Adrenal gland (tissue), 12 donors: Measurements from ENCODE around the gene ORAI2. TPM values are rescaled to one million over a fixed set of nuclear protein-coding genes. Genes with fewer than 3 reads are reported as not detected.
"Not testable (repeated sequence)": the region's sequence is repeated elsewhere in the genome, so short reads cannot be mapped to it uniquely, and the experiment has no call there.

Source experiments
- DNase-seq, 7 donors: peaks; one replicate each; pipeline ENCODE4 v3.0.0-alpha.2; 2019 to 2020
- H3K27ac ChIP-seq, 5 donors: fragments of 200-600 bp; sonication (generic) in 4 of 5; 1 replicate in 3 of 5; 2 replicates in 2 of 5; pipeline versions ENCODE4 v1.5.1 to v1.8.0; 2016 to 2020; ENCODE audit warnings: mild to moderate bottlenecking in 1 of 5
- H3K27me3 ChIP-seq: fragments of 200-600 bp; 2 replicates; pipeline ENCODE4 v1.8.0; 2021
- H3K36me3 ChIP-seq, 2 donors: fragments of 200-600 bp; replicated peaks in 1 of 2; 1 replicate in 1 of 2; 2 replicates in 1 of 2; pipeline versions ENCODE4 v1.5.1 to v1.8.0; 2018 to 2022
- H3K4me1 ChIP-seq, 2 donors: fragments of 200-600 bp; replicated peaks in 1 of 2; 1 replicate in 1 of 2; 2 replicates in 1 of 2; pipeline versions ENCODE4 v1.5.1 to v1.8.0; 2018 to 2021
- H3K4me3 ChIP-seq, 4 donors: fragments of 200-600 bp; sonication (generic) in 3 of 4; one replicate each; pipeline ENCODE4 v1.5.1; 2016 to 2018
- H3K9me3 ChIP-seq, 3 donors: fragments of 200-600 bp; sonication (generic) in 1 of 3; replicated peaks in 1 of 3; 1 replicate in 2 of 3; 2 replicates in 1 of 3; pipeline versions ENCODE4 v1.5.1 to v1.8.0; 2016 to 2021
- CTCF ChIP-seq, 6 experiments: fragments of 450-650 bp in 4 of 6; fragments of 200-600 bp in 2 of 6; sonication (generic) in 1 of 6; IDR thresholded peaks; 1 replicate in 5 of 6; 2 replicates in 1 of 6; pipeline versions ENCODE4 v1.5.1 to v1.8.0; 2016 to 2021; ENCODE audit warnings: antibody characterized with exemption in 6 of 6, mild to moderate bottlenecking in 2 of 6, moderate library complexity in 1 of 6
- POLR2A ChIP-seq, 2 donors: fragments of 450-650 bp; IDR thresholded peaks; one replicate each; pipeline ENCODE4 v1.6.1; 2017; ENCODE audit warnings: antibody characterized with exemption in 2 of 2, mild to moderate bottlenecking in 2 of 2, moderate library complexity in 1 of 2
- WGBS, 4 donors: extraction: QIAGEN DNeasy Blood & Tissue Kit in 2 of 4; methylation state at CpG; one replicate each; pipeline versions ENCODE4 v1.1.5 to v1.1.7; 2013 to 2017; 5-methylcytosine and 5-hydroxymethylcytosine counted together
- intact Hi-C, 2 donors: fragments of 100-400 bp; cut with DNase I; formaldehyde crosslinking; loops; one replicate each; pipeline versions ENCODE4 v1.14.1 to v1.15.0; 2022 to 2023
- polyA plus RNA-seq, 3 donors: library from polyadenylated mRNA; stranded (reverse); fragments of 200-250 nt in 2 of 3; fragments of 350-450 nt in 1 of 3; fragmentation: Illumina TruSeq in 1 of 3; extraction: RNeasy Lipid Tissue Mini Kit (QIAGEN cat#74804) in 1 of 3; gene quantifications; one replicate each; pipeline ENCODE4 v1.2.3, GENCODE V29; 2013 to 2014
- total RNA-seq, 9 donors: library from RNA; depleted of rRNA in 4 of 9; stranded (reverse); fragments of >200 nt in 4 of 9; fragments of 120-200 nt in 1 of 9; fragmentation: NEBNext Ultra II Directional in 1 of 9; extraction: Animal tissue kit (Norgen Biotek cat#: 25700) in 1 of 9; gene quantifications; one replicate each; pipeline versions ENCODE4 v1.1.0 to v1.2.4, GENCODE V29; 2013 to 2023
- donor health status: healthy with polysubstance abuse.
- donor health status: Bipolar disorder and iron deficiency.
- donor health status: DM: yes; HTN: yes; CAD: no.
- donor health status: DM: no; HTN: no; CAD: no.
- donor health status: DM: no; HTN: no; CAD: no.
- donor health status: DM: yes; HTN: yes; CAD: no.

The ORAI2 gene
- total and polyA plus RNA-seq, 12 donors, result 6.9 to 110 (median 32.1) TPM

GRCh38 chr7:102403563-102403962 is 29.8 kb upstream of the ORAI2 start:
- H3K9me3 ChIP-seq, result no peaks in the 10 kb centered on the region
- TF ChIP-seq CTCF (IDR thresholded peaks at IDR 0.05) (no peak), POLR2A (IDR thresholded peaks at IDR 0.05) (no peak)
- no peak for DNase-seq
- H3K36me3 ChIP-seq, result peaks cover 0 to 97% of the 10 kb centered on the region in 2 donors
- H3K4me1 ChIP-seq, result peaks cover 5 to 9% of the 10 kb centered on the region in 2 donors
- H3K27ac ChIP-seq, result peak overlapping the region in 3 of 5 donors; percentile 43 to 57 (median 50)
- intact Hi-C loops, result no loop called here
- H3K27me3 ChIP-seq, result no peaks in the 10 kb centered on the region
- H3K4me3 ChIP-seq, result no peak overlapping the region
- WGBS, 4 donors, result 81 to 95% (median 91%) methylated on average over 3 of the region's 3 CpGs

GRCh38 chr7:102404005-102404861 is 29.1 kb upstream of the ORAI2 start:
- peaks cover 0 to 95% of the 10 kb centered on the region in 2 donors for H3K36me3 ChIP-seq

GRCh38 chr7:102404862-102405188 is 28.6 kb upstream of the ORAI2 start:
- H3K4me3 ChIP-seq, H3K4me1 ChIP-seq, H3K9me3 ChIP-seq, intact Hi-C loops, H3K27ac ChIP-seq, DNase-seq, H3K27me3 ChIP-seq: not testable (repeated sequence)
- H3K36me3 ChIP-seq, result peaks cover 0 to 95% of the 10 kb centered on the region in 2 donors
- 93 to 99% (median 97%) methylated on average over 4 to 5 of the region's 5 CpGs for WGBS, 4 donors

More at GRCh38 chr7:102404005-102404861, 29.1 kb upstream of the ORAI2 start:
- no peaks in the 10 kb centered on the region for H3K9me3 ChIP-seq
- TF ChIP-seq CTCF (IDR thresholded peaks at IDR 0.05) (peak; percentile 41 to 63 (median 56)), POLR2A (IDR thresholded peaks at IDR 0.05) (no peak)
- intact Hi-C loops, result no loop called here
- WGBS, 4 donors, result 61 to 64% (median 64%) methylated on average over 15 of the region's 15 CpGs
- DNase-seq, result peak in 6 of 7 donors; percentile 43 to 77 (median 68)
- peak overlapping the region in 2 of 5 donors; percentile 50 to 57 for H3K27ac ChIP-seq
- no peak overlapping the region for H3K4me3 ChIP-seq
- H3K4me1 ChIP-seq, result peaks cover 5 to 9% of the 10 kb centered on the region in 2 donors
- H3K27me3 ChIP-seq, result no peaks in the 10 kb centered on the region

- DNase-seq, result no peak
- H3K27me3 ChIP-seq, result no peaks in the 10 kb centered on the region
- peaks cover 5 to 17% of the 10 kb centered on the region in 2 donors for H3K4me1 ChIP-seq
- no peak overlapping the region for H3K27ac ChIP-seq
- peaks cover 0 to 82% of the 10 kb centered on the region in 2 donors for H3K36me3 ChIP-seq
- TF ChIP-seq POLR2A (IDR thresholded peaks at IDR 0.05), result no peak
- TF ChIP-seq CTCF (IDR thresholded peaks at IDR 0.05), result no peak
- no peaks in the 10 kb centered on the region for H3K9me3 ChIP-seq
- 93 to 97% (median 95%) methylated on average over 5 to 6 of the region's 6 CpGs for WGBS, 4 donors
- intact Hi-C loops, result no loop called here
- H3K4me3 ChIP-seq, result no peak overlapping the region
These were observed 25.5 kb upstream of the ORAI2 start for GRCh38 chr7:102407910-102408309.

- peaks cover 0 to 78% of the 10 kb centered on the region in 2 donors for H3K36me3 ChIP-seq
- H3K4me3 ChIP-seq, H3K27ac ChIP-seq, H3K9me3 ChIP-seq, intact Hi-C loops, DNase-seq, H3K27me3 ChIP-seq: not testable (repeated sequence)
- 94 to 99% (median 96%) methylated on average over 6 of the region's 6 CpGs for WGBS, 4 donors
- H3K4me1 ChIP-seq, result peaks cover 2 to 17% of the 10 kb centered on the region in 2 donors
These were observed 24.8 kb upstream of the ORAI2 start for GRCh38 chr7:102408530-102408929.
